GM12891 (cell line): ENCODE measurements around the gene GAMT.

Experiments
- DNase-seq: peaks from one replicate; pipeline ENCODE4 v3.0.0; 2011; ENCODE audit warnings: low spot score; ENCODE audit not compliant: insufficient read length
- FAIRE-seq: peaks from 2 replicates; lab custom pipeline; 2011; peaks lifted over from hg19 to GRCh38; lab: Jason Lieb, UNC
- PAX5 ChIP-seq: IDR thresholded peaks from 2 replicates; pipeline ENCODE4 v1.6.1; 2011; ENCODE audit warnings: low read length, moderate library complexity, mild to moderate bottlenecking; ENCODE audit not compliant: insufficient read depth, severe bottlenecking
- POLR2A ChIP-seq: IDR thresholded peaks from 2 replicates; pipeline ENCODE4 v1.6.1; 2011; ENCODE audit warnings: low read depth, low read length, control low read depth
- POLR2AphosphoS5 ChIP-seq: IDR thresholded peaks from 2 replicates; pipeline ENCODE4 v1.6.1; 2011; ENCODE audit warnings: low read depth, low read length, control low read depth
- POU2F2 ChIP-seq: IDR thresholded peaks from 2 replicates; pipeline ENCODE4 v1.6.1; 2011; ENCODE audit warnings: low read depth, mild to moderate bottlenecking, control low read depth, low read length, moderate library complexity
- SPI1 ChIP-seq: IDR thresholded peaks from 2 replicates; pipeline ENCODE4 v1.6.1; 2011; ENCODE audit warnings: low read depth, low read length, control low read depth
- TAF1 ChIP-seq: IDR thresholded peaks from 2 replicates; pipeline ENCODE4 v1.6.1; 2011; ENCODE audit warnings: low read depth, low read length, control low read depth

The GAMT gene

DNA sequence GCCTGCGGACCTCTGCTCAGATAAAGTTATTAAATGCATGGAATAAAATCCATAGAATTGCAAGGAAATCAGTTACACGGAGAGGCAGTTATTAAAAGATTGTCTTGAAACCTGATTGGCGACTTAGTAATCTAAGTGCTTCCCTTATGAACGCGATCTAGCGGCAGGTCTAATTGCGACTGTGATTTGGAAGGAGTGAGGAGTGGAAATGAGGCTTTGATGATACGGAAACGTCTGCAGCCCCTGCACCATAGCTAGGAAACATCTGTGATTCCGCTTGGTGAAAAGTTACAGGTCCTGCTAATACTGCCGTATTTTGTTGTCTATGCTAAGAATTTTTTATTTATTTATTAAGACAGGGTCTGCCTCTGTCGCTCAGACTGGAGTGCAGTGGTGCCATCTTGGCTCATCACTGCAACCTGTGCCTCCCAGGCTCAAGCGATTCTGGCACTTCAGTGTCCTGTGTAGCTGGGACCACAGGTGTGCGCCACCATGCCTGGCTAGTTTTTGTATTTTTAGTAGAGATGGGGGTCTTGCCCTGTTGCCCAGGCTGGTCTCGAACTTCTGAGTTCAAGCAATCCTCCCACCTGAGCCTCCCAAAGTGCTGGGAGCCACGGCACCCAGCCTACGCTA lies 16.7 kb downstream of the GAMT start:
- FAIRE-seq (peak; percentile 52), DNase-seq (no peak)
- TF ChIP-seq POLR2A = no peak
- TF ChIP-seq TAF1 = no peak

DNA sequence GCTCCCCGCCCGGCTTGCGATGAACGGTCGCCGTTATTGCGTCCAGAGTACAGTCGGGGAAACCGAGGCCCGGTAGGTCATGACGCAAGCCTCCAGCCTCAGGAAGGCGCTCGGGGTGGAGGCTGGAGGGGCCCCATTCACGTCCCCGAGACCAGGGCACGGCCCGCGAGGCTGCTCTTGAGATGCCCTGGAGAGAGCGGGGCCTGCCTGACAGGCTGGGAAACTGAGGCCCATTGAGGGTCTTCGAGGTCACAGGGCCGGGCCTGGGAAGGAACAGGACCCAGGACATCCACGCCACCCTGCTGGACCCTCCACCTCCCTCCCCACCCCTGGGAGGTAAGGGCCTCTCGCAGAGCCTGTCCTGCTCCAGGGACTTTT lies 17.3 kb downstream of the GAMT start:
- DNase-seq = no peak
- FAIRE-seq = peak; percentile 9
- TF ChIP-seq TAF1 (no peak), POLR2A (no peak), POU2F2 (no peak), POLR2AphosphoS5 (no peak), PAX5 (no peak), SPI1 (no peak)

DNA sequence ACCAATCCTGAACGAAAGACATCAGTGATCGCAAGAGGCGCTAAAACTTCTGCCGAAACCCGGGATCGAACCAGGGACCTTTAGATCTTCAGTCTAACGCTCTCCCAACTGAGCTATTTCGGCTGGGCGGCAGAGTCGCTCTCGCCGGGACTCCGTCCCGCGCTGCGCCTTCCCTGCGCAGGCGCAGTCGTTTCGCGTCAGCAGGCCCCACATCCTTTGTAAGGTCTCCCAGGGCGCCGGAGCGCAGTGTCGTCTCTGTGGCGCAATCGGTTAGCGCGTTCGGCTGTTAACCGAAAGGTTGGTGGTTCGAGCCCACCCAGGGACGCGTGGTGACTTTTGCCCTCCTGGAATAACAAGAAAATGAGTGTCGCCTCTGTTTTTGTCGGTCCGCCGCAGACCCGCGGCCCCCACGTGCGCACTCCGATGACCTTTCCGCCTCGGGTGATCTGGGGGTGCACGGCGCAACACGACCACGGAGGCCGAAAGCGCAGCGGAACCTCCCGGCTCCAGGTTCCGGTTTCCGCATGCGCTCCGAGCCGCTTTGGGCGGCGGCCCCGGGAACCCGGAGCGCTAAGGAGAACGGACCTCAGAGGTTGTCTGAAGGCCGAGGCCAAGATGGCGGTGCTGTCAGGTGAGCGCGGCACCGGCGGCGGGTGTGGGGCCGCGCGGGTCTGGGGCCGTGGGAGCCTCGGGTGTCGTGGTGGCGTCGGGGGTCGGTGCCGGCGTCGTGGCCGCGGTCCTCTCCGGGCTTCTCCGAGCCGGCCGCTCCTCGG lies 17.8 kb downstream of the GAMT start, which contains the start of gene NDUFS7:
Gene NDUFS7, plus strand, starts transcription at position 596 of the 773 bp plus-strand sequence. Its CDS starts 20 bp downstream, at position 616.
- peak; percentile 86 for DNase-seq
- FAIRE-seq = peak; percentile 99
- 0 out of 2 replicates have a peak, but pooled peaks have one; percentile 4 for TF ChIP-seq SPI1
- TF ChIP-seq POLR2A = 0 out of 2 replicates have a peak, but pooled peaks have one; percentile 31
- peak; percentile 89; the same call in 1 of the 2 replicates for TF ChIP-seq TAF1
- TF ChIP-seq PAX5 = peak; percentile 73
- TF ChIP-seq POU2F2 = peak; percentile 80; the same call in 1 of the 2 replicates
- TF ChIP-seq POLR2AphosphoS5 = 0 out of 2 replicates have a peak, but pooled peaks have one; percentile 66

DNA sequence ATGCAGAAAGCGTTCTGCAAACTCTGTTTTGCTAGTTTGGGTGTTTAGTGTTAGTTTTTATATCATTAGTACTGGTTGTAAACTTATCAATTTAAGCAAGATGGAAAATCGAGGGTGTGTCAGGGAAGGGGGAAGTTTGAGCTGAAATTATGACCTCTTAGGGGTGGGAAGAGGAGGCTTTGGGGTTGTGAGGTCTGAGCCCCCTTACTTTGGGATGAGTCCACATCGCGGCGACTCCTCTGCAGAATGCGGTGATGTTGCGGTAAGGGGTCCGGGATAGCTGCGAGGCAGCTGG lies 18.4 kb downstream of the GAMT start:
- no peak for TF ChIP-seq SPI1
- TF ChIP-seq POU2F2 = no peak
- TF ChIP-seq PAX5 = no peak
- no peak for TF ChIP-seq TAF1
- TF ChIP-seq POLR2AphosphoS5 = no peak
- TF ChIP-seq POLR2A = no peak
- no peak for DNase-seq
- FAIRE-seq = no peak

DNA sequence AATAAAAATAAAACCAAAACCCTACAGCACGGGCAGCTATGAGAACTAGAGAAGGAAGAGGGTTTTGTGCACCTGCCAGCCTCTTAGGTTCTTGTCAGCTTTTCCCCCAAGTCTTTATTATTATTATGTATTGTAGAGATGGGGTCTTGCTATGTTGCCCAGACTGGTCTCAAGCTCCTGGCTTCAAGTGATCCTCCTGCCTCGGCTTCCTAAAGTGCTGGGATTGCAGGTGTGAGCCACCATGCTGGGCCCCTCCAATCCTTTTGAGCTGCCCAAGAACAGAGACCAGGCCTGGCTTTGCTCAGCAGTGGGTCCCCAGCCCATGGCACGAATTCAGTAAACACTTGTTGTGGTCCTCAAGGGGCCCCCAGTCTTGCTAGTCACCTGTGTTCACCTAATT lies 19.1 kb downstream of the GAMT start:
- no peak for TF ChIP-seq POLR2AphosphoS5
- no peak for TF ChIP-seq SPI1
- TF ChIP-seq POU2F2 = no peak
- no peak for TF ChIP-seq POLR2A
- TF ChIP-seq TAF1 = no peak
- no peak for TF ChIP-seq PAX5
- no peak for DNase-seq
- no peak for FAIRE-seq

DNA sequence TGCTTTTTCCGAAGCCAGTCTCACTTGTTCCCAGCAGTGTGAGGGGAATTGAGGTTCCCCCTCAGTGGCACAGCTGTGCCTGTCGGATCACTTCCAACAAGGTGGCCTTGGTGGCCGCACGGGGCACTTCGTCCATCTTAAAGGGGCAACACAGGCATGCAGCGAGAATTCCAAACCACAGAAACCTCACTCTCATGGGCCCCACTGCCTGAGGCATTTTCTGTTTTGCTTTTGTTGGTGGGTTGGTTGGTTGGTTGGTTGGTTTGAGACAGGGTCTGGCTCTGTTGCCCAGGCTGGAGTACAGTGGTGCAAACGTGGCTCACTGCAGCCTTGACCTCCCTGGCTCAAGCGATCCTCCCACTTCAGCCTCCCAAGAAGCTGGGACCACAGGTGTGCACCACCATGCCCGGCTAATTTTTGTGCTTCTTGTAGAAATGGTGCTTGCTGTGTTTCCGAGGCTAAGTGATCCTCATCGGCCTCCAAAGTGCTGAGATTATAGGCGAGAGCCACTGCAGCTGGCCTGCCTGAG lies 21.3 kb downstream of the GAMT start:
- TF ChIP-seq TAF1 = no peak
- no peak for TF ChIP-seq PAX5
- FAIRE-seq (no peak), DNase-seq (no peak)

DNA sequence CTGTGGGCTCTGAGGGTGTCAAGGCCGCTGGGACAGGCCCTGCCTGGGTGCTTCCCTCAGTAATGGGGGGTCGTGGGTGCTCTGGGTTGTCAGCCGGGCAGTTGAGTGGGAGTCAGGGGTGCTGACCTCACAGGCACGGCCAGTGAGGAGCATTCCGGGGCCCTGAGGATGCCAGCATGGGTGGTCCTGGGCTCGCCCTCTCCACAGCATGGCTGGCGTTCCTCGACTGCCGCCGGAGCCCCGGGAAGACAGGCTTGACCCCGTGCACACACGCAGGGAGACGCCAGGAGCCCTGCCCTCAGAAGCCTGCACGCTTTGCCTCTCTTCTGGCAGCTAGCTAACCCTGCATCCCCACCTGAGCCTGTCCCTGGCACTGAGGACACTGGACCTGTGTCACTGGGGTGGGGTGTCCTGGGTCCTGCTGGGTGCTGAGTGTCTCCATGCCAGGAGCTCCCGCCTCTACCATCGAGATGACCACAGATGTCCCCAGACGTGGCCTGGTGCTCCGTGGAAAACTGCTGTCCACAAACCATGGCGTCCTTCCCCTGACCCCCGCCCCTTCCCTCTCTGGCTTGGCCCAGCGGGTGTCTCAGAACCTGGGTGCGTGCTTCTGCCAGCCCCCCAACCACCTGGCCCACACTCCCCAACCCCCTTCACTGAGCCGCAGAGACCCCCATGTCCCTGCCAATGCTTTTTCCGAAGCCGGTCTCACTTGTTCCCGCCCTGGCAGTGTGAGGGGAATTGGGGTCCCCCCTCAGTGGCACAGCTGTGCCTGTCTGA lies 22.0 kb downstream of the GAMT start:
- no peak for FAIRE-seq
- DNase-seq = no peak
- TF ChIP-seq TAF1 = no peak
- no peak for TF ChIP-seq SPI1
- TF ChIP-seq POLR2AphosphoS5 = no peak
- no peak for TF ChIP-seq PAX5
- TF ChIP-seq POU2F2 = no peak
- no peak for TF ChIP-seq POLR2A

DNA sequence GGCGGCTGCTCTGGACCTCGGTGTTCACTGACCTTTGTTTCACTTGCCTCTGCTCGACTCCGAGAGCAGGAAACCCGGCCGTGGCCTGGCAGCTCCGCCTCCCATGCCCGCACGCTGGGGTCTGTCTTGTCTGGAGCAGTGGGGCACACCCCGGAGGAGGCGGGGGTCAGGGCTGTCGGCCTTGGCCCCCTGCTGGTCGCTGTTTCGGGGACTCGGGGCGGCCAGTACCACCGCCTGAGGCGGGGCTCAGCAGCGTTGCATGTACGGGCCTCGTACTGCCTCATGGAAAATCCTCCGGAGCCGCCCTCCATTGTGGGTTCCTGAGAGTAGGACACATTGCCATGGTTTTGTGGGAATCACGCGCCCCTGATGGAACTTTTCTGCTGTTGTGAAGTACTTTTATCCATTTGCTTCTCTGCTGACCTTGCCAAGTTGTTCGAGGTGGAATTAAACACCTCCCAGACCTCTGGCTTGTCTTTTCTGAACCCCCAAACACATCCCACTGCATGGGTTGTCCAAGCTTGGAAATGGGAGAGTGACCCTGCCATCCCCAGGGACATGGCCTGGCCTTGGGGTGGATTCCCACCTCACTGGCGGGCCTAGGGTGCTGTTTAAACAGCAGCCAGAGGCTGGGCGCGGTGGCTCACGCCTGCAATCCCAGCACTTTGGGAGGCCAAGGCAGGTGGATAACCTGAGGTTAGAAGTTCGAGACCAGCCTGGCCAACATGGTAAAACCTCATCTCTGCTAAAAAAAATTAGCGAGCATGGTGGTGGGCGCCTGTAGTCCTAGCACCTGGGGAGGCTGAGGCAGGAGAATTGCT lies 23.2 kb downstream of the GAMT start:
- TF ChIP-seq POLR2AphosphoS5 = no peak
- no peak for TF ChIP-seq SPI1
- TF ChIP-seq POU2F2 = no peak
- no peak for TF ChIP-seq TAF1
- TF ChIP-seq PAX5 = no peak
- no peak for TF ChIP-seq POLR2A
- FAIRE-seq (no peak), DNase-seq (no peak)
